Stromal cell of bone marrow (primary cell): ENCODE results near the gene ARHGAP10.
"Not testable (repeated sequence)": the region's sequence is repeated elsewhere in the genome, so short reads cannot be mapped to it uniquely, and the experiment has no call there.

Experiments used
- DNase-seq: peaks from one replicate; pipeline ENCODE4 v3.0.0-alpha.2; 2012; ENCODE audit warnings: low read depth

The ARHGAP10 gene

GRCh38 chr4:147793569-147794313, 61.9 kb downstream of the ARHGAP10 start:
- no peak for DNase-seq

GRCh38 chr4:147794314-147794680, 62.4 kb downstream of the ARHGAP10 start:
- no peak for DNase-seq

GRCh38 chr4:147794787-147795413, 63.0 kb downstream of the ARHGAP10 start:
- no peak for DNase-seq

GRCh38 chr4:147799057-147799456, 67.2 kb downstream of the ARHGAP10 start:
- not testable (repeated sequence) for DNase-seq

GRCh38 chr4:147799986-147800555, 68.2 kb downstream of the ARHGAP10 start:
- no peak for DNase-seq

DNA sequence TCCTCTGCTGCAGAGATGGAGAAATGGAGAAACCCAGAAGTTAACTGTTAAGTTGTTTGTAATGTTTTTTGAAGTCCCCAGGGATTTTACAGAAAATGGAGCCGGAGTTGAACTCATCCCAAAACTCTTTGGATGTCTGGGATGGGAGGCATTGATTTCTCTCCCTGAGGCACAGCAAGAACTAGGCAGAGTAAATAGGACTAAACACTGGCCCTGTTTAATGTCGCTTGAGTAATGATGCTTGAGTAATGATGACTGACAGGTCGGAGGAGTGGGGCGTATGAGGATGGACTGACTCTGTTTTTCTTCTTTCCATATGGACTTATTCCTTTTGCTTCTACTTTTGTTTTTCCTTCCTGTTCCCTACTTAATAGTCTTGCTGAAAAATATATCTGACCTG, 69.9 kb downstream of the ARHGAP10 start:
- no peak for DNase-seq

DNA sequence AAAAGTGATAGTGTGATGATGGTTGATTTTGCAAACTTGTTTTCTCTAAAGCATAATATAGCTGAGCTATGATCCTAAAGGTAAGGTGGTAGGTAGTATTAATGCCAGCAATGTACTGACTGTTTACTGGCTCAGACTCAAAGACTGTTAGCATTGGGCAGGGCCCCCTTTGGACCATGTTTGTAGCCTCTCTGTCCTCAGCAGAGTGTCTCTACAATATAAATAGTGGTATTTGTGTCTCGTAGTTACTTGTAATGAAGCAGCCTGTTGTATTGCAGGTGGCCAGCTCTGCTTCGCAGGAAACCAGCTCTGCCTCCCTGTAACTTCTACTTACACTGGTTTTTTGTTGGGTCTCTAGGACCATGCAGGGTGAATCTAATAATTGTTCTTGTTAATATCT, 70.5 kb downstream of the ARHGAP10 start:
- DNase-seq, result no peak

DNA sequence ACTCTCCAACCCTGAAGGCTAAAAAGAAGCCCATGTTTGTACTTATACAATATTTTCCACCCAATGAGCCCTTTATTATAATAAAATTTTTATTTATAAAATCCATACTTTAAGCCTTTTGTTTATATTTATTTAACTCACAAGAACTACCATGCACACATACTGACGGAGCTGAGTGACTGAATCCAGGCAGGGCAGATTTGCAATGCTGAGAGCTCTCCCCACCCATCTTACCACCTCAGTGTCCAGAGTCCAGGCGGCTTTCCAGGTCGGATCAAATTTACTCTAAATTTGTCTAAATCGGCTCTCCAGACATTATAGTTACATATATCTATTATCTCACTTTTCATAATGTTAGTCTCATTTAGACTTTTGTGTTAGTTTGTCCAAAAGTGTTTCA, 74.1 kb downstream of the ARHGAP10 start:
- DNase-seq, result no peak

DNA sequence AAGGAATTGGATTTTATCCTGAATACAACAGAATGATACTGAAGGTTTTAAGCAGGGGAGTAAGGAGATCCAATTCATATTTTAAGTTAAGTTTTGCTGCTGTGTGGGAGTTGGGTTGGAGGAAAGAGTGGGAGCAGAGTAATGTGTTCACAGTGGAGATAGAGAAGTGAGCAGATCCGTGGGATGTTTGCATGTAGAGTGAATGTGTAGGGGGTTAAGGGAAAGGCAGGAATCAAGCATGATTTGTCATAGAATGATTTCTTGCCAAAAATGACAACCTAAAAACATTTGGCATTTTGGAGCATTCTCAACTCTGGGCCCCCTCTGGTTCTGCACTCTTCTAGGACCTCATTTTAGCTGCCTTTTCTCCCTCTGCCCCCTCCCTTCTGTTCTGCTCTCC, 76.6 kb downstream of the ARHGAP10 start:
- DNase-seq, result no peak

GRCh38 chr4:147809211-147809610, 77.3 kb downstream of the ARHGAP10 start:
- DNase-seq, result no peak

- DNase-seq, result no peak
These were observed 80.0 kb downstream of the ARHGAP10 start for GRCh38 chr4:147811878-147812277.

DNA sequence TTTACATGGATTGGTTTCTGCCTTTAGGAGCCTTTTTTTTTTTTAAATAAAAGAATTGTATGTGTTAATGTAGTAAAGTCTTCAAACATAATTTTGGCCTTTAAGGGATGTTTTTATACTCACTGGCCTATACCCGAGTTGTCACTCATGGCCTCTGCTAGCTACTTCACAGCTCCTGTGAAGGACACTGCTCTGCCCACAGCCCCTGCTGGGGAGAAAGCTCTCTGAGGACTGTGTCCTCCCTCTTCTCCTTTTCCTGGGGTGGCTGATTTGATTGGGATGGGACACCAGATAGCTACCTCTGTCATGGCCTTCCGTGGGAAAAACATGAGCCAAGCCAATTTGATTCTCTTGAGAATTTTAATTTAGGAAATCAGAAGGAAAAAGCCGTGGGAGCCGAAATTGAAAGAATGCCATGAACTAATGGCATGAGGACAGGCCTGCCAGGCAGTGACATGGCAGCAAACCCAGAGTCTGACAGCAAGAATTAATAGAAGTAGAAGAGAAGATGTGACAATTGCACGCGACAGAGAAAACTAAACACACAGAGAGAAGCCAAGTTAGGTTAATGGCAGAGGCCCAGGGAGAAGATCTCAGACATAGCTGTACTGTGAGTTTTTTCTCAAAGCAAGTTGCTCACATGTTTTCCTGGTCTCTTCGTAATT, 81.4 kb downstream of the ARHGAP10 start:
- no peak for DNase-seq

GRCh38 chr4:147813973-147814372, 82.1 kb downstream of the ARHGAP10 start:
- DNase-seq, result no peak

- DNase-seq, result no peak
These were observed 82.5 kb downstream of the ARHGAP10 start for GRCh38 chr4:147814376-147814775.

DNA sequence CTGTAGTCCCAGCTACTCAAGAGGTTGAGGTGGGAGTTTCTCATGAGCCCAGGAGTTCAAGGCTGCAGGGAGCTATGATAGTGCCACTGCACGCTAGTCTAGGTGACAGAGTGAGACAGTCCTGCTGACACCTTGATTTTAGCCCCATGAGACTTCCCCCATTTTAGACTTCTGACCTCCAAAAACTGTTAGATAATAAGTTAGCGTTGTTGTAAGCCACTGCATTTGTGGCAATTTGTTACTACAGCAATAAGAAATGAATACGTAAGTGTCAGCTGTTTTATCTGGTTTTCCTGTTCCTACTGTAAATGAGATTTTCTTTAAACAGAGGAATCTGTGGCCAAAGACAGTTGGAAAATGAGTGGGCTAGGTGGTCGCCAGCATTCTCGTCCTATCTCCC, 83.9 kb downstream of the ARHGAP10 start:
- no peak for DNase-seq

- DNase-seq, result no peak
These were observed 84.7 kb downstream of the ARHGAP10 start for GRCh38 chr4:147816382-147817254.

DNA sequence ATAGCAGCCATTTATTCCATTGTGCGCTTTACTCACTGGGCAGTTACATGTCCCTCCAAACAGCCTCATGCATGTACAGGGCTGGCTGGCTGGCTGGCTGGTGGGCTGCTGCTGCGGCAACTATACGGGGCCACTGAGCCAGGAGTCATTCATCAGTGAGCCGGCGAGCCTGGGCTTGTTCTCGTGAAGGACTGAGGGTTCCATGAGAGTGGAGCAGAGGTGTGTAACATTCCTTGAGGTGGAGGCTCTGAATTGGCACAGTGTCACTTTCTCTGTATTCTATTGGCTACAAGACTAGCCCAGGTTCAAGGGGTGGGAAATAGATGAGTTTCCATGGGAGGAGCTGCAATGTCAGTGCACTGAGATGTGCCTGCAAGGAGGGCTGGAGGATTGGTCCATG, 89.1 kb downstream of the ARHGAP10 start:
- DNase-seq, result no peak

DNA sequence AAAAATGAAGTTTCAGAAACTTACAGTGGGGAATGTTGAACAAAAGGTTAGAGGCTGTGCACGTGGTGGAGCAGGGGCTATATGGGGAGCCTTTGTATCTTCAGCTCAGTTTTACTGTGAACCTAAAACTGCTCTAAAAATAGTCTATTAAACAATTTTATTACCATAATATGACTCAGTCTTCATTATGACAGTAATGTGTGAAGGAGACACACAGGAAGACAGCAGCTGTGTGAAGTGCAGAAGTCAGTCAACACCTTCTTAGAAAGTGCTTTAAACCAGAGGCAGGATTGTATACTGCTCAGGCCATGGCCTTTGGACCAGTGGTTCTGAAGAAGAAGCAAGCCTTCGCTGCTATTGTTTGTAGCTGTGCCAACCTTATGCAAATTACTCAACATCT, 89.7 kb downstream of the ARHGAP10 start:
- no peak for DNase-seq

- no peak for DNase-seq
These were observed 90.2 kb downstream of the ARHGAP10 start for GRCh38 chr4:147822128-147822527.

- no peak for DNase-seq
These were observed 91.2 kb downstream of the ARHGAP10 start for GRCh38 chr4:147823130-147823529.

DNA sequence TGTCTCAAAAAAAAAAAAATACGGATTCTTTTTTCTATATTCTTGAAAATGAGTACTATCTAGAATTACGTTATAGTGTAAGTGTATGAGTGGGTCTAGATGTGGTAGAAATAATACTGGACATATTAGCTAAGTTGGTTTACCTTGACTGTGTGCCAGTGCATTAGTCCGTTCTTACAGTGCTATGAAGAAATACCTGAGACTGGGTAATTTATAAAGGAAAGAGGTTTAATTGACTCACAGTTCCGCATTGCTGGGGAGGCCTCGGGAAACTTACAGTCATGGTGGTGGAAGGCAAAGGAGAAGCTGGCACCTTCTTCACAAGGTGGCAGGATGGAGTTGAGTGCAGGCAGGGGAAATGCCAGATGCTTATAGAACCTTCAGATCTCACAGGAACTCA, 92.4 kb downstream of the ARHGAP10 start:
- no peak for DNase-seq

DNA sequence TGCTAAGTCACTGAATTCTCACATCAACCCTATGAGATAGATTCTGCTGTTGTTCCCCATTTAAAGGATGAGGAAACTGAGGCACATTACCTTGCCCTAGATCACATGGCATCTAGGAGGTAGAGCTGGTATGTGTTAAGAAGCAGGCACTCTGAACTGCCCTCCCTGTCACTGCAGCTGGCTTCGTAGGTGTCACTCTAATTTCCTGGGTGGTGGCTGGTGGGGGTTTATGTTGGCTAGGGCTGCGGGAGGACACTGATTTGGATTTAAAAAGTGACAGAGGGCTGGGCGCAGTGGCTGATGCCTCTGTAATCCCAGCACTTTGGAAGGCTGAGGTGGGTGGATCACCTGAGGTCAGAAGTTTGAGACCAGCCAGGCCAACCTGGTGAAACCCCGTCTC, 93.0 kb downstream of the ARHGAP10 start:
- no peak for DNase-seq
